H1 (cell line): ENCODE data around the gene SCO2. TPM values are rescaled to one million over a fixed set of nuclear protein-coding genes. Genes with fewer than 3 reads are reported as not detected.

Source experiments
- CBX5 ChIP-seq: fragments of 300-800, 300-1000 bp; sonication (generic); IDR thresholded peaks from 2 replicates; pipeline ENCODE4 v1.7.1; 2016; ENCODE audit warnings: antibody characterized with exemption, low read length, low read depth
- CEBPB ChIP-seq: IDR thresholded peaks from 2 replicates; pipeline ENCODE4 v1.6.1; 2012; ENCODE audit warnings: low read depth, low read length
- CHD2 ChIP-seq: IDR thresholded peaks from 2 replicates; pipeline ENCODE4 v1.6.1; 2012; ENCODE audit warnings: low read length, improper control_type of control experiment
- E2F6 ChIP-seq: IDR thresholded peaks from 2 replicates; pipeline ENCODE4 v1.6.1; 2012; ENCODE audit warnings: inconsistent platforms
- EGR1 ChIP-seq: IDR thresholded peaks from 2 replicates; pipeline ENCODE4 v1.6.1; 2011; ENCODE audit warnings: low read depth, low read length, borderline replicate concordance
- HDAC2 ChIP-seq, 2 experiments: fragments of 300-600 bp in 1 of 2; sonication (generic) in 1 of 2; IDR thresholded peaks; 2 replicates each; pipeline ENCODE4 v1.6.1; 2011 to 2012; ENCODE audit warnings: low read depth in 2 of 2, low read length in 2 of 2, mild to moderate bottlenecking in 2 of 2, moderate library complexity in 2 of 2, borderline replicate concordance in 1 of 2, inconsistent platforms in 1 of 2
- KDM5A ChIP-seq: fragments of 200-600 bp; IDR thresholded peaks from 2 replicates; pipeline ENCODE4 v1.7.1; 2012; ENCODE audit warnings: mild to moderate bottlenecking, low read length, inconsistent platforms, mixed read lengths
- RFX5 ChIP-seq: IDR thresholded peaks from 2 replicates; pipeline ENCODE4 v1.6.1; 2011; ENCODE audit warnings: low read depth, low read length, improper control_type of control experiment, borderline replicate concordance
- RXRA ChIP-seq: IDR thresholded peaks from 2 replicates; pipeline ENCODE4 v1.6.1; 2011; ENCODE audit warnings: low read depth, mild to moderate bottlenecking, low read length, moderate library complexity; ENCODE audit not compliant: insufficient read depth
- SP2 ChIP-seq: IDR thresholded peaks from 2 replicates; pipeline ENCODE4 v1.6.1; 2012; ENCODE audit warnings: mild to moderate bottlenecking, low read length, inconsistent platforms
- SP4 ChIP-seq: IDR thresholded peaks from 2 replicates; pipeline ENCODE4 v1.6.1; 2012; ENCODE audit warnings: low read length, inconsistent platforms
- SRF ChIP-seq: IDR thresholded peaks from 2 replicates; pipeline ENCODE4 v1.6.1; 2011; ENCODE audit warnings: mild to moderate bottlenecking, low read depth, low read length, moderate library complexity
- TBP ChIP-seq: IDR thresholded peaks from 2 replicates; pipeline ENCODE4 v1.6.1; 2011; ENCODE audit warnings: low read depth, low read length, improper control_type of control experiment
- YY1 ChIP-seq: IDR thresholded peaks from 2 replicates; pipeline ENCODE4 v1.6.1; 2011; ENCODE audit warnings: low read depth, mild to moderate bottlenecking, low read length
- polyA plus RNA-seq, 7 experiments: library from polyadenylated mRNA; depleted of rRNA in 3 of 7; stranded (reverse) in 5 of 7; unstranded in 2 of 7; fragments of >200 nt in 5 of 7; fragments of 200-250 nt in 2 of 7; gene quantifications; 1 replicate in 5 of 7; 2 replicates in 1 of 7; 4 replicates in 1 of 7; pipeline versions ENCODE4 v1.2.1 to v1.2.3, GENCODE V29; 2011 to 2013; ENCODE audit warnings: missing spikeins in 2 of 7, mixed read lengths in 2 of 7
- total RNA-seq: library from RNA; stranded (reverse); fragmentation: NEBNext Ultra II Directional; extraction: Animal tissue kit (Norgen Biotek cat#: 25700); gene quantifications from 2 replicates; pipeline ENCODE4 v1.2.1, GENCODE V29; 2021

The SCO2 gene
- total and polyA plus RNA-seq, 2 of the 8 experiments (the other 6 are each of a cell fraction or from before 2014, with no cell fraction given), result 2.0 TPM; not detected in 1

DNA sequence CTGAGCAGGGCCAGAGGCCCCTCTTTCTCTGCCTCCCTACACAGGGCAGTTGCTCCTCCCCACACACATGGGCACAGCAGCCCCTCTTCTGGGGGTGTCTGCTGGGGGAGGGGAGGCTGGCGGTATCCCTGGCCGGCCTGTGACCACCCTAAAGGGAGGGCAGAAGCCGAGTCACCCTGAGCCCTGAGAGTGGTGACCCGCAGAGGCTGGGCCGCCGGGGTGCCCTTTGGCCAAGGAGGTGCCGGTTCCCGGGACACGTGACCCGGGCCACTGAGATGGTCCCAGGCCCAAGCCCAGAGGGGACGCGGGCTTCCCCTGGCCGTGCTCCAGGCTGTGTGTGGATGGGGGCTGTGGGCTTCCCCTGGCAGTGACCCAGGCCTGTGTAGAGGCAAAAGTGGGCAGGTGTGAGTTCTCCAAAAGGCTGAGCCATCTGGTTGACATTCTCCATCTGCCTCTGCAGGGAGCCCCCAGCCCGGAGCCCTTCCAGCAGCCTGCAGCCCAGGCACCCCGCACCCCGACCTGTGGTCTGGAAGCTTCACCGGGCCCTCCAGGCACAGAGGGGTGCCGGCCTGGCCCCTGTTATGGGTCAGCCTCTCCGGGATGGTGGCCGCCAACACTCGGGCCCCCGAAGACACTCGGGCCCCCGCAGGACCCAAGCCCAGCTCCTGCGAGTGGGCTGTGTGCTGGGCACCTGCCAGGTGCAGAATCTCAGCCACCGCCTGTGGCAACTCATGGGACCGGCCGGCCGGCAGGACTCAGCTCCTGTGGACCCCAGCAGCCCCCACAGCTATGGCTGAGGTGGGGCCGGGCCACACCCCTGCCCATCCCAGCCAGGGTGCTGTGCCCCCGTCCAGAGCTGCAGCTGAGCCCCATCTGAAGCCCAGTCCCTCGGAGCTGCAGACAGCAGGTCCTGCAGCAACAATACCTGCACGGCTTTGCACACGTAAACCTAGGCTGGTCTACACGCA is 43.0 kb downstream of the SCO2 start (continued):
- TF ChIP-seq SRF, result no peak
- 0 out of 4 replicates have a peak, but pooled peaks of 1 of the 2 experiments have one; percentile 38 for TF ChIP-seq HDAC2 (IDR thresholded peaks at IDR 0.05; ENCODE audit: borderline replicate concordance in 1 of 2, low read depth in 2 of 2, low read length in 2 of 2)
- TF ChIP-seq EGR1, result no peak
- TF ChIP-seq CBX5, result no peak
- no peak for TF ChIP-seq CEBPB
- no peak for TF ChIP-seq CHD2
- no peak for TF ChIP-seq TBP
- TF ChIP-seq E2F6, result no peak
- TF ChIP-seq KDM5A, result no peak
- no peak for TF ChIP-seq RFX5
- no peak for TF ChIP-seq SP4
- TF ChIP-seq SP2, result no peak
- TF ChIP-seq RXRA, result no peak
- no peak for TF ChIP-seq YY1
